PFSK-1 (cell line): ENCODE results near the gene TRIP11.

Experiments
- FOXP2 ChIP-seq: optimal IDR thresholded peaks from 2 replicates; pipeline ENCODE3; 2011; ENCODE audit warnings: borderline replicate concordance, control low read depth, inconsistent platforms; ENCODE audit not compliant: insufficient read depth; ENCODE audit errors: extremely low read length, extremely low read depth
- POLR2AphosphoS5 ChIP-seq: IDR thresholded peaks from 2 replicates; pipeline ENCODE4 v1.6.1; 2012; ENCODE audit warnings: low read depth, mild to moderate bottlenecking, control low read depth, low read length, moderate library complexity
- REST ChIP-seq, 2 experiments: IDR thresholded peaks; 2 replicates each; pipeline versions ENCODE4 v1.6.1 to v1.8.0; 2011 to 2012; ENCODE audit warnings: low read depth in 2 of 2, low read length in 2 of 2, control low read depth in 1 of 2, inconsistent platforms in 1 of 2, mild to moderate bottlenecking in 1 of 2, moderate library complexity in 1 of 2; ENCODE audit not compliant: insufficient read depth in 1 of 2
- SIN3A ChIP-seq: IDR thresholded peaks from 2 replicates; pipeline ENCODE4 v1.6.1; 2012; ENCODE audit warnings: mild to moderate bottlenecking, low read length, moderate library complexity, borderline replicate concordance; ENCODE audit not compliant: insufficient read depth
- TAF1 ChIP-seq: IDR thresholded peaks from 2 replicates; pipeline ENCODE4 v1.6.1; 2012; ENCODE audit warnings: low read length, control low read depth, borderline replicate concordance; ENCODE audit not compliant: insufficient read depth

TRIP11 gene

GRCh38 chr14:91918186-91918883, 121.5 kb downstream of the TRIP11 start:
- no peak for TF ChIP-seq SIN3A
- TF ChIP-seq TAF1, result no peak
- no peak for TF ChIP-seq FOXP2
- TF ChIP-seq REST (IDR thresholded peaks at IDR 0.05; ENCODE audit: insufficient read depth in 1 of 2, low read depth in 2 of 2, low read length in 2 of 2), result no peak
- TF ChIP-seq POLR2AphosphoS5, result no peak
